ENCODE results near the gene RPS19.

DNA sequence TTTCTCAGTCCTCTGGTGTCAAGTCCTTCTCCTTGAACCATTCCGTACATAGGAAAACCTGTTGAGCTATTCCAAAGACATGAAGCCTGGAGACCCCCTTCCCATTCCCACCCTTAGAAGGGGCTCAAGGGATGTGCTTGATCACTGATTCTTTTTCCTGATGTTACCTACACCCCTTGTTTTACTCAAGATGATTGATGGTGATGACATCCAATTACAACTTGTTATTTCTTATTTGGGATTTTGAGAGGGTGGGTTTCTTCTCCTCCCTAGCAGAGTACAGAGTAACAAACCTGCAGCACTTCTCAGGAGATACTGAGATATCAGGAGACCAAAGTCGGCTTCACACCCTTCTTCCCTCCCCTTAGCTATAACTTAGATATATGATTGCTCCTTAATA lies 6.7 kb upstream of the RPS19 start:
- TF ChIP-seq, protein P1, sequence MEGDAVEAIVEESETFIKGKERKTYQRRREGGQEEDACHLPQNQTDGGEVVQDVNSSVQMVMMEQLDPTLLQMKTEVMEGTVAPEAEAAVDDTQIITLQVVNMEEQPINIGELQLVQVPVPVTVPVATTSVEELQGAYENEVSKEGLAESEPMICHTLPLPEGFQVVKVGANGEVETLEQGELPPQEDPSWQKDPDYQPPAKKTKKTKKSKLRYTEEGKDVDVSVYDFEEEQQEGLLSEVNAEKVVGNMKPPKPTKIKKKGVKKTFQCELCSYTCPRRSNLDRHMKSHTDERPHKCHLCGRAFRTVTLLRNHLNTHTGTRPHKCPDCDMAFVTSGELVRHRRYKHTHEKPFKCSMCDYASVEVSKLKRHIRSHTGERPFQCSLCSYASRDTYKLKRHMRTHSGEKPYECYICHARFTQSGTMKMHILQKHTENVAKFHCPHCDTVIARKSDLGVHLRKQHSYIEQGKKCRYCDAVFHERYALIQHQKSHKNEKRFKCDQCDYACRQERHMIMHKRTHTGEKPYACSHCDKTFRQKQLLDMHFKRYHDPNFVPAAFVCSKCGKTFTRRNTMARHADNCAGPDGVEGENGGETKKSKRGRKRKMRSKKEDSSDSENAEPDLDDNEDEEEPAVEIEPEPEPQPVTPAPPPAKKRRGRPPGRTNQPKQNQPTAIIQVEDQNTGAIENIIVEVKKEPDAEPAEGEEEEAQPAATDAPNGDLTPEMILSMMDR (IDR thresholded peaks at IDR 0.05), result no peak
- TF ChIP-seq POLR2A (IDR thresholded peaks at IDR 0.05), result no peak
- no peak for TF ChIP-seq POLR2AphosphoS5 (IDR thresholded peaks at IDR 0.05)

Measured in suprapubic skin (tissue), 4 donors.